IPS DF 4.7 (cell line): ENCODE measurements around the gene SRC.

Source experiments
- DNase-seq: peaks from one replicate; pipeline ENCODE4 v3.0.0-alpha.2; 2013; ENCODE audit warnings: low spot score; ENCODE audit errors: extremely low read depth

Gene SRC

DNA sequence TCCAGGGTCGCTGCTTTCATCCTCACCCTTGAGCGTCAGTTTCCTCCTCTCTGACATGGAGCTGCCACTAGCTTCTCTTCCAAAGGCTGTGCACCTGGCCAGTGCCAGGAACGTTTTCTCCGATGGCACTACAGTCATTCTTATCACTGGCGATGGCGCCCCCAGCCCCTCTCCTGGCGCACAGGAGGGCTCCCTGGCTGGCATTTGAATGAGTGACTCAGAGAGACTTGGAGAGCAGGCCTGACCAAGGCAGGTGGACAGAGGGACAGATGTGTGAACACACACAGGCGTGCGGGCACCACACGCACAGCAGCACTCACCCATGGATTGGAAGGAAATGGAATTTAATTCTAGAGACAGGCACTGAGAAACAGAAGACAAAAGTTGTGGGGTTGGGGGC, 77.6 kb downstream of the SRC start:
- no peak for DNase-seq

DNA sequence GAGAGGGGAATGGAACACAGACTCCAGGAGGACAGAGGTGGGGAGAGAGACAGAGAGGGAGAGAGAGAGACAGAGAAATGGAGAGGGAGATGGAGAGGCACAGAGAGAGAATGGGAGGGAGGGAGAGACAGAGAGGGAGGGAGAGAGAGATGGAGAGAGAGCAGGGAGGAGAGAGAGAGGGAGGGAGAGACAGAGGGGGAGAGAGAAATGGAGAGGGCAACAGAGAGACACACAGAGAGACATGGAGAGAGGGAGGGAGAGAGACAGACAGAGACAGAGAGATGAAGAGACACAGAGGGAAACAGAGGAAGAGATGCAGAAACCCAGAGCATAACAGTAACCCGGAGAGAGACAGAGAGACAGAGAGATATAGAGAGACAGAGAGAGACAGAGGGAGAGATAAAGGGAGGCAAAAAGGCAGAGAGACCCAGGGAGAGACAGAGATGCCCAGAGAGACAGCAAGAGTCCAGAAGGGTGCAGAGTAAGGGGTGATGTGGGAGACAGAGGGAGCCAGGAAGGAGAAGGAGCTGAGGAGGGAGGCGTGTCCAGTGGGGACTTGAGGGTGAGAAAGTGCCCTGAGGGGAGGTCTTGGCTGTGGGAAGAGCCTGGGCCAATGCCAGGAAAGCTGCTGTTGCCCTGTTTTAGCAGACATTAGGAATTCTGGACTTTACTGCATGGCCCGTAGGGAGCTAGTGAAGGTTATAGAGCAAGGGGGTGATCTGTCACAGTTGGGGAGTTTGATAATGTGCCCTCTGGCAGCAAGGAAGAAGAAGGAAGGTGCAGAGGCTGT, 78.3 kb downstream of the SRC start:
- no peak for DNase-seq

DNA sequence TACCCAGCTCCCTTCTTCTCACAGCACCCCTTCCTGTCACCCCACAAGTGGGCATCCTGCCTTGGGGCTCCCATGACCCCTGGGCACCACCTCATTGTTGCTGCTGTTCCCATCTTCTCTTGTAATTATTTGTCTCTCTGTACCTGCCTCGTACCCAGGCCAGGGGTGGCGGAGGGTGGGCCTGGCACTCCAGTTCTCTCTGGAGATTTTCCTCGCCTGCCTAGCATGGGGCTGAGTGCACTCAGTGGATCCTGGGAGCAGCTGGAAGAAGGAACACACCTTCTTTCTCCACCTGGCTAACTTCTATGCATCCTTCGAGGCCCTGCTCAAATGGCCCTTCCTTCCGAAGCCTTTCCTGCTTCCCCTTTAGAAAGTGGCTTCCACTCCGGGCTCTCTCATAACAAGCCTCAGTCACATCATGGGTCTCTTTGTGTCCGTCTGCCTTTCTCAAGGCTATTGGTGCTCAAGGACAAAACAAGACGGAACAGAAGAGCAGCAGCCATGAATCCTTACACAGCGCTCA, 79.2 kb downstream of the SRC start:
- no peak for DNase-seq

DNA sequence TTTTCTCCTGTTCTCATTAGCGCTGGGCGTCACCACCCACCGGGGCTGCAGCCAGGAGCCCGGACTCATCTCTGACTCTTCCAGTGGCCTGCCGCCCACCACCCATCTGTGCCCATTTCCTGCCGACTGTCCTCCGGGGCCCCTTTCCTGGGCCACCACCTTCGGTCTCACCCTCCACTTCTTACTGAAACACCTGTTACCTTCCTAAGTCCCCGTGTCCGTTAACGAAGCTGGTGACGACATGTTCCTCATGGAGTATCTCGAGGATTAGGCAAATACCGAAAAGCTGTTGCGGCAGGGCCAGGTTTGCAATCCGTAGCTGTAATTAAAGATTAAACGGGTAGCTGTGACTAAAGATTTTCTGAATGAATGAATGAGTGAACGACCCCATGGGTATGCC, 80.2 kb downstream of the SRC start:
- no peak for DNase-seq

DNA sequence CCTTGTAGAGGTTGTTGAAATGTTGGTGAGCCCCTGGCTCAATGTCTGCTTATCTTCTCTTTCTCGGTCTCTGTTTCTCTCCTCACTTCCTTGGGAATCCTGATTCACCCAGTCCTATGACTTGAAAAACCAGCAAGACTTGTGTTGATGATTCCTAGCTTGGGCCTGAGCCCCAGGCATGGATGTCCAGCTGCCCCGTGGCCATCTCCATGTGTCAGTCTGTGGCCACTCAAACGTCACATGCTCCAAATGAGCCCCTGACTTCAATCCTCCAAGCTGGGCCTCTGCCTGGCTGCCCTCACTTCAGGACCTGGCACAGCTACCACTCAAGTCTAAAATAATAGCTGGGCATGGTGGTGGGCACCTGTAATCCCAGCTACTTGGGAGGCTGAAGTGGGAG, 81.0 kb downstream of the SRC start:
- no peak for DNase-seq

DNA sequence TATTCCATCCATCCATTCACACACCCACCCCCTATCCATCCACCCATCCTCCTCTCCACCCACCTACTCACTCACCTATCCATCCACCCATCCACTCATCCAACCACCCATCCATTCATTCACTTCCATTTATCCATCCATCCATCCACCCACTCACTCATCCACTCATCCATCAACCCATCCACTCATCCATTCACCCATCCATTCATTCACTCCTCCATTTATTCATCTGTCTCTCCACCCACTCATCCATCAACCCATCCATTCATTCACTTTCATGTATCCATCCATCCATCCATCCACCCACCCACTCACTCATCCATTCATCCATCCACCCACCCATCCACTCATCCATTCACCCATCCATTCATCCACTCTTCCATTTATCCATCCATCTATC, 84.1 kb downstream of the SRC start:
- no peak for DNase-seq

DNA sequence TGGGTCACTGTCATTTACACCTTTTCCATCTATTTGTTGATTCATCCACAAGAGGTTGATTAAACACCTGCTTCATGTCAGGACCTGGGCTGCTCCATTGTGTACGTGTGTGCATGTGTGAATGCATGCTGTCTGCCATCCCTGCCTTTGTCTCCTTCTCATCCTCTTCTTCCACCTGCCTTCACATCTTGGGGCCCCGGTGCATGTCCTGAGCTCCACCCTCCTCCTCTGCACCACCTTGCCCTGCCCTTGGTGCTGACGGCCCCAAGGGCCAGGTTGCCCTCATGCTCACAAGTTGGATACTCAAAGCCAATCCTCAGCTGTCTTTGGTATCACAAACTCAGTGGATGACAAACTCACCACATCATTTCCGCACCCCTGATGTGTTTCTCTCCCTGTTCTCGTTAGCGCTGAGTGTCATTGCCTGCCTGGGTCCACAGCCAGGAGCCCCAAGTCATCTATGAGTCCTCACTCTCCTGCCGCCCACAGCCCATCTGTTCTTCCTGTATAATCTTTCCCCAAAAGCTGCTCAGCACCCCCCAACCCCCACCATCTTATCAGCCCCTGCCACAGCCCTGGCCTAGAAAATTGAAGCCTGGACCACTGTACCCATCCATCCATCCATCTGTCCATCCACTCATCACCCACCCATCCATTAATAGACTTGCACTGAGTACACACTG, 85.0 kb downstream of the SRC start:
- DNase-seq: no peak

DNA sequence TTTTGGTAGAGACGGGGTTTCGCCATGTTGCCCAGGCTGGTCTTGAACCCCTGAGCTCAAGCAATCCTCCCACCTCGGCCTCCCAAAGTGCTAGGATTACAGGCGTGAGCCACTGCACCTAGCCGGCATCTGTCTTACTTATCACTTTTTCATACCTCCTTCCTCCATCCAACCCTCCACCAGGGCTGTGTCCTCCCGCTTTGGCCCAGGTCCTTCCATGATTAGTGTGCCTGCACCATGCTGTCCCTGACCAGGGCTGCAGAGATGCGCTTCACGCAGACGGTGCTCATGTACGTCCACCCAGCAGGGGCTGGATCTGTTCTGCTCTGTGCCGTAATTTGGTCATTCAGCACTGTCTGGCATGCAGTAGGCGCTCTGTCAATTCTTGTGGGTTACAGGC, 85.8 kb downstream of the SRC start:
- DNase-seq: no peak

DNA sequence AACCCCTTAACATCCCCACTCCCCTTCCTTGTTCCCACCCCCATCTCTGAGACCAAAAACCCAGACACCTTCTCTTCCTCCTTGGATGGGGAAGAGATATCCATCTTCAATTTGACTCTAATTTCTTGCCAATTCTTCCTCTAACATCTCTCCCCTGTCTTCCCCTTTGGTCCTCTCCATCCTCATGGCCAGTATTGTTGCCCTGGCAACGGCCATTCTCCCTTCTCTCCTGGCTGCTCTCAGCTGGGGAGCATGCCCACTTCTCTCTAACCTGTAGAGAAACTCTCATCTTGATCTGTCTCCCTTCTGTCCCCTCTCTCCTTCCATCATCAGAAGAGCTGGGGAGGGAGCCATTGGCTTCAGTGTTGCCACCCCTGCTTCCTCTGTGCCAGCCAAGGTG, 86.7 kb downstream of the SRC start:
- DNase-seq: no peak

DNA sequence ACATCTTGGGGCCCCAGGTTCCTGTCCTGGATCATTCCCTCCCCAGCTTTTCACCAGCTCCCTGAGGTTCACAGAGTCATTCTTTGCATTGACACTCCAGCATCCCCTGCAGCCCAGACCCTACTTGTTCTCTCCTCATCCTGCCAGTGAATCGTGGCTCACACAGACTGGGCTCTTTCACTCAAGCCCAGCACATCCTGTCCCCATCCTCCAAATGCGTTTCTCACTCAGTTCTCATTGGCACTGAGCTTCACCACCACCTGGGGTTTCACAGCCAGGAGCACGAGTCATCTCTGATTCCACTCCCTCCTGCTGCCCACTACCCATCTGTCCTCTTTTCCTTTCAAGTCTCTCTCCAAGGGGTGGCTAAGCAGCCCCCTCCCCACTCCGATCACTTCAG, 89.7 kb downstream of the SRC start:
- DNase-seq: no peak

DNA sequence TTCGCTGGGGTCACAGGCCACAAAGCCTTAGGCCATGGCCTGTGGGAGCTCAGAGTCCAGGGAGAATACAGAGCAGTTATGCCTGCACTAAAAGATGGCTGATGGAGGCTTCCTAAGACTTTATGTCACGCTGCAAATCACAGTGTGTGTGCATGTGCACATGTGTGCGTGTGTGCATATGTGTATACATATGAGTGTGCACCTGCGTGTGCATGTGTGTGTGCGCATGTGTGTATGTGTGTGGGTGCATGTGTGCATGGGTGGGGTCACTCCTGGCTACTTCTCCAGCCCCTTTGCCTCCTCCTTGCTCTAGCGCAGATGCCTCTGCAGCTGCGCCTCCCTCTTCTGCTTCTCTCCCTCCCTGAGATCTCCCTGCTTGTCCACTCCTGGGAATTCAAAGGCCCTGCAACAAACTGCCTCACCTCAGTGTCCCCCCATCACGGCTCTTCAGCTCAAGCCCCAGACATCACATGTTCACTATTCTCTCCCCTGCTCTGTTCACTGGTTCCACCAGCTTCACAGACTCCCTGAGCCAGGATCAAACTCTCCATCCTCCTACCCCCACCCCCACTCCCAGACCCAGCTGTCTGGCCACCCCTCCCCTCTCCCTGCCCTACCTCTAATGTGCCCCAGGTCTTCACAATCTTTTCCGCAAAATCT, 90.7 kb downstream of the SRC start:
- no peak for DNase-seq

DNA sequence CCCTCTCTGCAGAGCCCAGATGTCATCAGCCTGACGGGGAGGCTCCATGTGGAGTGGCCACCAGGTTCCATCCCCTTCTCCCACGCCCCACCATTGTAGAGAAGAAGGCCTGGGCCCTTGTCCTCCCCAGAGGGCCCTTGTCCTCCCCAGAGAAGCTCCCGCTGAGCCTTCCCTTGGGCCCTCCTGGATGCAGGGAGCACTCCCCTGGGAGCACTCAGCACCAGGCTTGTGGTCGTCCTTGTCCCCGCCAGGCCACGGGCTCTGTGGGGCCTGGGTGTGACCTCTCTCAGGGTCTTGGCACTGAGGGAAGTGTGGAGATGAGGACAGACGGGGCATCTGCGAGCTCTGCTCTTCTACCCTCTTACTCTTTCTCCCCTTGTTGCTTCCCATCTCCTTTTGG, 91.7 kb downstream of the SRC start:
- DNase-seq: no peak

DNA sequence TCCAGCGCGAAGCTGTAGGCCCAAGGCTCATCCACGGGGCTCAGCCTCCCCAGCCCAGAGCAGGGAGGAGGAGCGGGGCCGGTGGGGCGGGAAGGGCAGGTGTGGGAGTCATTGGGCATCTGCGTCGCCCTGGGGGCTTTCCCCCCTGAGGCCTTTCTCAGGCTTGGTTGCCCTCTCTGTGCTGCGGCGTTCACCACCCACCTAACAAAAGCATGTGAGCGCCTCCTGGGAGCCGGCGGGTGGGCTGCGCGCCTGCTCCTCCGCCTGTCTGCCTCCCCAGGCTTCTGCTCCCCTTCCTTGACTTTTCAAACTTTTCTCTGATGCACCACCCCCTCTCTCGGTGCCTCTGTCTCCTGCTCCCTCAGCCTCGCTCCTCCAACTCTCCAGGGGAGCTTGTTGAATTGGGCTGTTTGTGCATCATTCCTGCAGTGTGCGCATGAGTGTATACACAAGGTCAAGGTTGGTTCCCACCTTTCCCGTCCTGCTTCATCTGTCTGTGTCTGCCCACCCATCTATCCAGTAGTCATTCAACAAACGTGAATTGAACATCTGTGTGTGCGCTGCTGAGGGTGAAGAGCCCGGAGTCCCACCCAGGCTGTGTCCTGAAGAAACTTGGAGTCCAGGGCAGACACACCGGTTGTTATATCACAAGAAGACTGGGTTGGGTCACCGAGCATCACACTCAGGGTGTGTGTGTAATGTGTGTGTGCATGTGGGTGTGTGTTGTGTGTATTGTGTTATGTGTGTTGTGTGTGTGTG, 92.7 kb downstream of the SRC start:
- no peak for DNase-seq

DNA sequence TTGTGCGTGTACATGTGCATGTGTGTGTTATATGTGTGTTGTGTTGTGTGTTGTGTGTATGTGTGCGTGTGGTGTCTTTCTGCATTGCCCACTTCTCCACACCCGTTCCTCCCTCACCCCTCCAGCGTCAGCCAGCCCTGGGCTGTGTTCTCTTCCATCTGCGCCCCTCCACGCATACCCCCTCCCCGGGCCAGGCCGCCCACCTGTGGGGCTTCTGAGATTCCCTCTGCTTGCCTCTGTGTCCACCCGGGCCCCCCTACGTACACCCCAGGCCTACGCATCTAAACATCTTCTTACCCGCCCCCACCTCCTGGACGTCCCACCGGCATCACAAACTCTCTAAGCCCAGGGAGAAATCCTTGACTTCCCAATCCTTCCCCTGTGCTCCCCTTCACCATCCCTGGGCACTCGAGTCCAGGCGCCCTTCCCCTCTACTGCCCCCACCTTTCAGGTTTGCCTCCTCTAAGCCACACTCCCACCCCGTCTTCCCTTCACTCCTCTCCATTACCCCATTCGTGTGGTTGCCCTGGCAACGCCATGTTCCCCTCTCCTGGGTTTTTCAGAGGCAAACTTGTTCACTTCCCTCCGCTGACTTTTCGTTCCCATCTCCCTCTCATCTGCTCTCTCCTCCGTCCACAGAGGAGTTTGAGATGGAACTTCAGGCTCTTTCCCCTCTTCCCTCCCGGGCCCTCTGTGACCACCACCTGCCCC, 93.4 kb downstream of the SRC start:
- DNase-seq: no peak

DNA sequence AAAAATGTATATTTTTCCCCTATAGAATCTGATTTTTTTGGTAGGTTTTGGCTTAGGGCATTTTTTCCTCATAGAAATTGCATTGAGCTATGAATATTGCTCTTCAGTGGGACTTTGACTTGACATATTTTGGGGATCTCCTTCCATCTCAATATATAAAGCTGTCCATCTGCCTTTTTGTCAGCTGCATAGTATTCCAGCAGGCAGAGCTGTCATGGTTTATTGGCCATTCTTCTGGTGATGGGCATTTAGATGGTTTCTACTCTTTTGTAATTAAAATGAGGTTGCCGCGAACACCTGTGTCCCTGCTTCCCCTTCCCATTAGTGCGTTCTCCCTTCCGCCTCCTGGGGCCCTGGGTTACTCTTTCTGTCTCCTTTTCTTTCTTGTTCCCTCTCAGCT, 95.1 kb downstream of the SRC start:
- no peak for DNase-seq

DNA sequence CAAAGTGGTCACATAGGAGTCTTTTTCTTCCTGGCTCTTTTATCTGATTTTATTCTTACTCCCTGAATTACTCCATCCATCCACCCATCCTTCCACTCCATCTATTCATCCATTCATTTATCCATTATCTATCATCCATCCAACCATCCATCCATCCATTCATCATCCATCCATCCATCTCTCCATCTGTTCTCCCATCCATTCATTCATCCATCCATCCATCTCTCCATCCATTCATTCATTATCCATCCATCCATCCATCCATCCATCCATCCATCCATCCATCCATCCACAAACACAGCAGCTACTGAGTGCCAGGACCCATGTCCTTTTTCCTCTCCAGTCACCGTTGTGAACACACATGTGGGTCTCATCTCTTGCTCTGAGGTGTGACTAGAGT, 96.6 kb downstream of the SRC start:
- no peak for DNase-seq

DNA sequence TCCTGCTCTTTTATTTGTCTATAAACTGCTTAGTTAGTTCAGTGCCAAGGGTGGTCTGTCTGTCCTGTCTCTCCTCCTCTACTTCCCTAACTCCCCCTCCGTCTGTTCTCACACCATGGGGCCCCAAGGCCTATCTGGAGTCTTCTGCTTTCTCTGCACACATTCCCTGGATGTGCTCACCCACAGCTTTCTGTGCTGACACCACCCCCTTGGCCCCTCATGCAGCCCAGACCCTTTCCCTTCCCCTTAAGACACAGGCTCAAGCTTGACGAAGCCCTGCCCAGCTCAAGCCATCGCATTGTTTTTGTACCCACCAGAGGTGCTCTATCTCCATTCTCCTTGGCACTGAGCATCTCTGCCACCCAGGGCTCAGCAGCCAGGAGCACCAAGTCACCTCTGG, 97.0 kb downstream of the SRC start:
- no peak for DNase-seq

DNA sequence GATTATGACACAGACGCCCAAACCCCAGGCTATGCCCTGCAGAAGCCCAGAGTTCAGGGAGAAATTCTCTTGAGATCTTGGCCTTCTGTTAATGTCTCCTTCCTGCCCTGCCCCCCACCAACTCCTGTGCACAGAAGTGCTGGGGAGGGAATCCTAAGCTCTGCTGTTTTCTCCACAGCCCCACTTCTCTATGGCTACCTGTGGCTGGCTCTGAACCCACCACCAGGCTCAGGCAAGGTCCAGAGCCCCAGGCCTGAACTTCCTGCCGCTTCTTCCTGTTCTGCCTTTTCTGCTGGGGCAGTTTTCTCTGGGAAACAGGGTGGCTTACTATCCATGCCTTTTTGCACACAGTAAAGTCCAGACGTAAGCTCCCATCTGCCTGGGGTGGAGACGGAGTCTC, 97.7 kb downstream of the SRC start:
- no peak for DNase-seq

DNA sequence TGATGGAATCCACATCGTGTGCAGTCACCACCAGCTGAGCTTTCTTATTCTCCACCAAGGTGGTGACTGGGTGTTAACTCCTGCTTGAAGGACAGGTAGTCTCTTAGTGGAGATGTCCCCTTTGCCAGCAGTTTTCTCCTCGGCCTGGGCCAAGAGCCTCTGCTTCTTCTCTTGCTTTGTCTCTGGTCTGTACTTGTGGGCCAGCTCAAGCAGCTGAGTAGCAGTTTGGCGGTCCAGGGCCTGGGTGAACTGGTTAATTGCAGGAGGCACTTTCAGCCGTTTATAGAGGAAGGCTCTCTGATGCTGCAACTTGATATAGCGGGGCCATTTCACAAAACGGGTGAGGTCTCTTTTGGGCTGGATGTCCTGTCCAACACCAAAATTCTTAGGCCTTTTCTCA, 99.1 kb downstream of the SRC start:
- no peak for DNase-seq

DNA sequence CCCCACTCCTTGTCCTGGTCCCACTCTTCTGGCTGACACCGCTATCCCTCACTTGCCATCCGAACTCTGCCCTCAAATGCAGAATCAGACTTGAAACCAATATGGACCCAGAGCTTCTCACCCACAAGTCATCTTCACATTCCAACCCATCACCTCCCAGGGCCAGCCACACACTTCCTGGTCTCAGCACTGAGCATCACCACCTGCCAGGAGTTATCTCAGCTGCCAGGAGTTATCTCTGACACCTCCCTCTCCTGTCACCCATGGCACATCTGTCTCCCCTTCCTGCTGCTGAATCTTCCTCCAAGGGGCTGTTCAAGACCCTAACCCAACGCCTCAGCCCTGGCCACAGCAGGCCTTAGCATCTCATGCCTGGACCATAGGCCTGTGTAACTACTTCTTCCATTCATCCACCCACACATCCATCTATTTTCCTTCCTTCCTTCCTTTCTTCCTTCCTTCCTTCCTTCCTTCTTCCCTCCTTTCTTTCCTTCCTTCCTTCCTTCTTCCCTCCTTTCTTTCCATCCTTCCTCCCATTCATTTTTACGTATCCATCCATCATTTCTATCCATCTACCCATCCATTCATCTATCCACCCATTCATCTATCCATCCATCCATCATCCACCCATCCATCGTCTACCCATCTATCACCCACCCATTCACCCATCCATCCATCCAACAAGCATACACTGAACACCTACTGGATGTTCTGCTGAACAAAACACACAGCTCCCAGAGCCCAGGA, 100.5 kb downstream of the SRC start:
- no peak for DNase-seq
